ENCODE data around the gene FAM107A.

FAM107A gene

GRCh38 chr3:58575971-58576652 lies 1.1 kb downstream of the FAM107A start:
- TF ChIP-seq CTCF (IDR thresholded peaks at IDR 0.05; ENCODE audit: low read depth, low read length), result no peak
- DNase-seq (ENCODE audit: low read depth in 2 of 2), result peak in 1 of 2 donors; percentile 53
- H3K4me3 ChIP-seq (replicated peaks in 1 of 2; ENCODE audit: low read depth in 2 of 2, low read length in 2 of 2), result no peak overlapping the region

GRCh38 chr3:58574682-58575081 lies 2.5 kb downstream of the FAM107A start:
- TF ChIP-seq CTCF (IDR thresholded peaks at IDR 0.05; ENCODE audit: low read depth, low read length), result no peak
- DNase-seq (ENCODE audit: low read depth in 2 of 2), result no peak
- no peak overlapping the region for H3K4me3 ChIP-seq (replicated peaks in 1 of 2; ENCODE audit: low read depth in 2 of 2, low read length in 2 of 2)

- DNase-seq (ENCODE audit: low read depth in 2 of 2), result no peak
- no peak for TF ChIP-seq CTCF (IDR thresholded peaks at IDR 0.05; ENCODE audit: low read depth, low read length)
- no peak overlapping the region for H3K4me3 ChIP-seq (replicated peaks in 1 of 2; ENCODE audit: low read depth in 2 of 2, low read length in 2 of 2)
Measured at GRCh38 chr3:58574106-58574505, 3.1 kb downstream of the FAM107A start.

- TF ChIP-seq CTCF (IDR thresholded peaks at IDR 0.05; ENCODE audit: low read depth, low read length), result no peak
- H3K4me3 ChIP-seq (replicated peaks in 1 of 2; ENCODE audit: low read depth in 2 of 2, low read length in 2 of 2), result no peak overlapping the region
- DNase-seq (ENCODE audit: low read depth in 2 of 2), result peak in 1 of 2 donors; percentile 63
Measured at GRCh38 chr3:58573640-58574039, 3.6 kb downstream of the FAM107A start.

- TF ChIP-seq CTCF (IDR thresholded peaks at IDR 0.05; ENCODE audit: low read depth, low read length), result no peak
- no peak overlapping the region for H3K4me3 ChIP-seq (replicated peaks in 1 of 2; ENCODE audit: low read depth in 2 of 2, low read length in 2 of 2)
- no peak for DNase-seq (ENCODE audit: low read depth in 2 of 2)
Measured at GRCh38 chr3:58572634-58573230, 4.5 kb downstream of the FAM107A start.

- no peak for TF ChIP-seq CTCF (IDR thresholded peaks at IDR 0.05; ENCODE audit: low read depth, low read length)
- DNase-seq (ENCODE audit: low read depth in 2 of 2), result no peak
- no peak overlapping the region for H3K4me3 ChIP-seq (replicated peaks in 1 of 2; ENCODE audit: low read depth in 2 of 2, low read length in 2 of 2)
Measured at GRCh38 chr3:58572013-58572633, 5.1 kb downstream of the FAM107A start.

Data from cardiac fibroblast (primary cell).